ENCODE measurements around the gene NDRG2. TPM values are rescaled to one million over a fixed set of nuclear protein-coding genes. Genes with fewer than 3 reads are reported as not detected.

NDRG2 gene
- total and polyA plus RNA-seq, 9 of the 15 experiments (the other 6 are each of a cell fraction or from before 2014, with no cell fraction given), result 10.1 to 105 (median 41.0) TPM

- TF ChIP-seq AFF1 (IDR thresholded peaks at IDR 0.05; ENCODE audit: low read depth in 1 of 2, partially characterized antibody in 2 of 2), result no peak
- TF ChIP-seq FOXK1 (CRISPR knock-in tag; IDR thresholded peaks at IDR 0.05; ENCODE audit: borderline replicate concordance), result no peak
- TF ChIP-seq SMARCA5 (IDR thresholded peaks at IDR 0.05), result no peak
- TF ChIP-seq SREBF2 (CRISPR knock-in tag; IDR thresholded peaks at IDR 0.05), result no peak
- no peak for TF ChIP-seq ETV1 (tag; conservative IDR thresholded peaks at IDR 0.05; ENCODE audit: low read depth)
- no peak for TF ChIP-seq ZNF3 (CRISPR knock-in tag; IDR thresholded peaks at IDR 0.05)
These were observed 27.7 kb downstream of the NDRG2 start (continued) for GRCh38 chr14:20997115-20997514.

DNA sequence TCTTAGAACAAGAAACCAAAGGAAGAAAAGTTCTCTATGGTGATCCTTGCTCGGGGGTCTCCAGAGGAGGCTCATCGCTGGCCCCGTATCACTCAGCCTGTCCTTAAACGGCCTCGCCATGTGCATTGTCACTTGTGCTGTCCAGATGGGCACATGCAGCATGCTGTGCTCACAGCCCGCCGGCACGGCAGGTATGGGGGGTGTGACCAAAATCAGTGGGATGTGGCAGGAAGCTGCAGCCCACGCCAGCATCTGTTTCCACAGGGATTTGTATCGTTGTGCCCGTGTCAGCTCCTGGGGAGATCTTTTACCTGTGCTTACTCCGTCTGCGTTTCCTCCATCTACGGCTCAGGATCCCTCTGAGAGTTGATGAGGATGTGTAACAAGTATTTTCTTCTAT lies 28.3 kb downstream of the NDRG2 start:
- Histone ChIP-seq H3K79me2 (ENCODE audit: control insufficient read depth, insufficient read depth, low read length) (peaks cover 6% of the 10 kb centered on the region), H3K4me1 (replicated peaks in 1 of 2; ENCODE audit: control insufficient read depth in 2 of 2, insufficient read depth in 2 of 2, low read length in 2 of 2) (peaks cover 0 to 5% of the 10 kb centered on the region in 2 experiments; a peak in 2 of 5 replicates), H2AFZ (ENCODE audit: low read depth, low read length) (no peak overlapping the region), H3K27ac (ENCODE audit: extremely low read depth, low read depth, low read length) (no peak overlapping the region), H3K4me3 (no peak overlapping the region), H3K27me3 (ENCODE audit: control insufficient read depth in 2 of 2, insufficient read depth in 2 of 2, low read length in 2 of 2) (no peaks in the 10 kb centered on the region), H3K9me1 (ENCODE audit: control insufficient read depth, insufficient read depth, low read length) (no peaks in the 10 kb centered on the region), H3K4me2 (ENCODE audit: insufficient read depth, low read length) (no peak overlapping the region), H4K20me1 (replicated peaks; ENCODE audit: control insufficient read depth, insufficient read depth, low read length) (no peaks in the 10 kb centered on the region), H3K9me3 (replicated peaks; ENCODE audit: control insufficient read depth, insufficient read depth, low read depth, low read length) (no peaks in the 10 kb centered on the region), H3K9ac (ENCODE audit: insufficient read depth in 1 of 2, low read depth in 2 of 2, low read length in 2 of 2) (peak overlapping the region in 1 of 2 experiments; percentile 52; a peak in 1 of 4 replicates), H3K36me3 (ENCODE audit: control insufficient read depth, insufficient read depth, low read length) (peaks cover 51% of the 10 kb centered on the region)
- TF ChIP-seq TAF9B (IDR thresholded peaks at IDR 0.05; ENCODE audit: partially characterized antibody) (no peak), ZNF165 (CRISPR knock-in tag; IDR thresholded peaks at IDR 0.05; ENCODE audit: borderline replicate concordance) (no peak), CREM (IDR thresholded peaks at IDR 0.05; ENCODE audit: low read depth) (no peak), TCF3 (CRISPR knock-in tag; IDR thresholded peaks at IDR 0.05) (no peak), DDX20 (tag; IDR thresholded peaks at IDR 0.05; ENCODE audit: low read depth) (no peak), MAFK (IDR thresholded peaks at IDR 0.05; ENCODE audit: low read length) (no peak), ZFP1 (CRISPR knock-in tag; IDR thresholded peaks at IDR 0.05) (no peak), ZNF431 (CRISPR knock-in tag; IDR thresholded peaks at IDR 0.05) (no peak), BCOR (IDR thresholded peaks at IDR 0.05) (no peak)
- FAIRE-seq (no peak), ATAC-seq (no peak), DNase-seq (ENCODE audit: extremely low read depth in 1 of 4, low spot score in 3 of 4) (no peak)
- intact Hi-C loops (cut with micrococcal nuclease) (no loop called here), in situ Hi-C loops (cut with MboI) (no loop called here)
- WGBS (ENCODE audit: insufficient coverage, low coverage, missing lambda C conversion rate), result 91% methylated on average over 13 of the region's 14 CpGs
- ChIA-PET POLR2A (interaction anchor here (0.5 kb wide), 1 partner anchor 16 kb away, joined by 3 read pairs; no protein-coding TSS in a partner anchor), CTCF (ENCODE audit: low intra/inter-chr PET ratio) (interaction anchor here (0.6 kb wide), 1 partner anchor 25 kb away, joined by 4 read pairs; no protein-coding TSS in a partner anchor)
- no TSS peak for BruUV-seq (replicated peaks)

All from K562 (cell line).